ENCODE measurements around the gene DGKB.

- no peak for TF ChIP-seq POLR2A (IDR thresholded peaks at IDR 0.05)
- TF ChIP-seq CTCF (IDR thresholded peaks at IDR 0.05): no peak
Measured at GRCh38 chr7:14137676-14138075, 764.9 kb downstream of the DGKB start.
